ENCODE measurements around the gene KLHL13. TPM values are rescaled to one million over a fixed set of nuclear protein-coding genes. Genes with fewer than 3 reads are reported as not detected.

Gene KLHL13
- total and polyA plus RNA-seq, 2 of the 8 experiments (the other 6 are each of a cell fraction or from before 2014, with no cell fraction given), result 6.4 to 12.8 TPM

DNA sequence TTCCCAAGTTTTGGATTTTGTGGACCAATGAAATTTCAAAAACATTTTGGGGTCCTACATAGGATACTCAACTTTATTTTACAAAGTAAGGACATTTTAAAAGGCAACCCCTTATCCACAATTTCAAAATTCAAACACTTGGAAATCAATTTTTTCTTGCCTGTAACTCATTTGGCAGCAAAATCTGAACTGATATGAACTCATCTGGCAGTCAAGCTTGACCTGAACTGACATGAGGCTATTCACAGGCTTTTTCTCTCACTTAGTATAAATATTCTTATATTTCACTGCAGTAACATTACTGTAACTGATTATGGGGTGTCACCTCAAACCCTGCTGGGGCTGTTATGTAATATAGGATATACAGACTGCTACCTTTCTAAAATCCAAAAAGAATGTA is 116.1 kb downstream of the KLHL13 start:
- Histone ChIP-seq H3K27me3 (replicated peaks in 1 of 4; ENCODE audit: control insufficient read depth in 3 of 4, extremely low read depth in 1 of 4, insufficient read depth in 3 of 4, low read length in 3 of 4) (no peaks in the 10 kb centered on the region), H3K4me1 (replicated peaks in 1 of 4; ENCODE audit: control insufficient read depth in 3 of 4, insufficient read depth in 4 of 4, low read length in 3 of 4) (no peaks in the 10 kb centered on the region), H3K4me3 (ENCODE audit: extremely low read depth in 1 of 4, insufficient read depth in 2 of 4, low read depth in 3 of 4, low read length in 4 of 4) (no peak overlapping the region), H3K79me2 (ENCODE audit: control insufficient read depth in 1 of 2, insufficient read depth in 2 of 2, low read length in 2 of 2) (no peaks in the 10 kb centered on the region), H4K5ac (ENCODE audit: insufficient read length, low read depth, low read length) (no peak overlapping the region), H3K23ac (ENCODE audit: insufficient read length) (no peak overlapping the region), H3K14ac (ENCODE audit: insufficient read length) (no peak overlapping the region), H3K18ac (ENCODE audit: extremely low read depth, low read length) (no peak overlapping the region), H2AFZ (ENCODE audit: low read length) (no peak overlapping the region), H3K56ac (replicated peaks; ENCODE audit: insufficient read length, low read depth, low read length) (no peak overlapping the region), H3K4ac (replicated peaks; ENCODE audit: insufficient read length, low read depth, low read length) (no peak overlapping the region), H2BK120ac (replicated peaks; ENCODE audit: low read depth, low read length) (no peak overlapping the region), H3K9ac (replicated peaks in 1 of 4; ENCODE audit: extremely low read depth in 1 of 4, low read depth in 3 of 4, low read length in 3 of 4) (no peak overlapping the region), H4K8ac (ENCODE audit: extremely low read depth, insufficient read depth, low read length) (no peak overlapping the region), H3K79me1 (ENCODE audit: low read depth, low read length) (no peaks in the 10 kb centered on the region), H3K27ac (ENCODE audit: low read depth, low read length) (no peak overlapping the region), H3K23me2 (ENCODE audit: low read depth, low read length) (no peaks in the 10 kb centered on the region), H2BK20ac (ENCODE audit: low read length) (no peak overlapping the region), H3K9me3 (ENCODE audit: insufficient read depth in 2 of 2, low read depth in 1 of 2, low read length in 1 of 2) (no peaks in the 10 kb centered on the region), H2AK5ac (ENCODE audit: low read depth, low read length) (no peak overlapping the region), H4K20me1 (replicated peaks in 1 of 2; ENCODE audit: control insufficient read depth in 1 of 2, insufficient read depth in 2 of 2, low read length in 2 of 2) (no peaks in the 10 kb centered on the region), H3K4me2 (ENCODE audit: insufficient read depth in 1 of 2, low read depth in 2 of 2, low read length in 2 of 2) (no peak overlapping the region), H2BK15ac (ENCODE audit: low read length) (no peak overlapping the region), H4K91ac (replicated peaks; ENCODE audit: insufficient read length, low read length) (no peak overlapping the region), H2BK12ac (ENCODE audit: low read depth, low read length) (no peak overlapping the region), H2BK5ac (ENCODE audit: low read depth, low read length) (no peak overlapping the region), H3K36me3 (ENCODE audit: control insufficient read depth in 2 of 4, insufficient read depth in 4 of 4, low read length in 3 of 4) (no peaks in the 10 kb centered on the region)
- no peak for DNase-seq (ENCODE audit: low read depth in 1 of 2, low spot score in 2 of 2)
- no peak for FAIRE-seq
- POLR2A ChIA-PET (ENCODE audit: partially characterized antibody), result no interaction called here
- CTCF ChIA-PET (ENCODE audit: partially characterized antibody), result interaction anchor here (1.1 to 1.2 kb wide), 2 partner anchors 13 to 179 kb away, joined by 3 read pairs; no protein-coding TSS in a partner anchor
- TF ChIP-seq CTBP2 (IDR thresholded peaks at IDR 0.05; ENCODE audit: borderline replicate concordance, insufficient read depth, insufficient read length, low read length) (no peak), RFX5 (IDR thresholded peaks at IDR 0.05; ENCODE audit: borderline replicate concordance, low read depth, low read length) (no peak), EZH2 (IDR thresholded peaks at IDR 0.05; ENCODE audit: low read depth, low read length, severe bottlenecking) (no peak), BACH1 (IDR thresholded peaks at IDR 0.05; ENCODE audit: low read length) (no peak), TEAD4 (IDR thresholded peaks at IDR 0.05; ENCODE audit: low read depth, low read length) (no peak), RNF2 (IDR thresholded peaks at IDR 0.05; ENCODE audit: borderline replicate concordance, low read depth, low read length, missing control alignments, poor library complexity, severe bottlenecking) (no peak), CBX5 (IDR thresholded peaks at IDR 0.05; ENCODE audit: low read depth, low read length) (no peak)

All from H1 (cell line).